ENCODE results near the gene BBS2.

BBS2 gene

GRCh38 chr16:56475201-56475600 is 44.6 kb downstream of the BBS2 start:
- DNase-seq, result no peak

GRCh38 chr16:56470666-56471065 is 49.2 kb downstream of the BBS2 start:
- no peak for DNase-seq

- DNase-seq, result no peak
Observed at GRCh38 chr16:56470232-56470631, 49.6 kb downstream of the BBS2 start.

- DNase-seq, result no peak
Observed at GRCh38 chr16:56469748-56470147, 50.1 kb downstream of the BBS2 start.

- DNase-seq, result no peak
Observed at GRCh38 chr16:56468800-56469199, 51.0 kb downstream of the BBS2 start.

GRCh38 chr16:56466344-56466743 is 53.5 kb downstream of the BBS2 start:
- DNase-seq, result no peak

- no peak for DNase-seq
Observed at GRCh38 chr16:56463153-56463552, 56.7 kb downstream of the BBS2 start.

GRCh38 chr16:56462064-56462796 is 57.6 kb downstream of the BBS2 start:
- no peak for DNase-seq

- DNase-seq, result no peak
Observed at GRCh38 chr16:56460101-56460500, 59.7 kb downstream of the BBS2 start.

GRCh38 chr16:56457927-56458470 is 61.8 kb downstream of the BBS2 start:
- no peak for DNase-seq

- DNase-seq, result peak; percentile 40
Observed at GRCh38 chr16:56451753-56452689, 67.8 kb downstream of the BBS2 start.

- DNase-seq, result peak; percentile 94
Observed at GRCh38 chr16:56450986-56451752, 68.7 kb downstream of the BBS2 start, which contains the start of the genes NUDT21 and OGFOD1. NUDT21 (minus strand) TSS chr16:56451332; CDS start chr16:56451202, 130 bp downstream. OGFOD1 (plus strand) TSS chr16:56451554; CDS start chr16:56451613, 59 bp downstream.

- DNase-seq, result no peak
Observed at GRCh38 chr16:56450275-56450985, 69.4 kb downstream of the BBS2 start.

GRCh38 chr16:56448005-56448404 is 71.8 kb downstream of the BBS2 start:
- no peak for DNase-seq

- DNase-seq, result no peak
Observed at GRCh38 chr16:56447286-56447685, 72.5 kb downstream of the BBS2 start.

GRCh38 chr16:56438038-56438437 is 81.8 kb downstream of the BBS2 start:
- DNase-seq, result no peak

GRCh38 chr16:56436258-56436657 is 83.6 kb downstream of the BBS2 start:
- DNase-seq, result no peak
